ENCODE data around the gene ATXN7L3B. TPM values are rescaled to one million over a fixed set of nuclear protein-coding genes. Genes with fewer than 3 reads are reported as not detected.

The ATXN7L3B gene
- total and polyA plus RNA-seq, 2 of the 4 experiments (the other 2 are of a cell fraction) = 12.9 to 21.7 TPM

GRCh38 chr12:74563927-74564326 lies 26.3 kb downstream of the ATXN7L3B start:
- ChIA-PET CTCF (interaction anchor here (0.6 to 0.7 kb wide), 2 partner anchors 11 to 299 kb away, joined by 5 read pairs; no protein-coding TSS in a partner anchor), POLR2A (ENCODE audit: unreplicated experiment) (no interaction called here)
- ATAC-seq (ENCODE audit: low read depth) (no peak), DNase-seq (no peak)
- Histone ChIP-seq H3K14ac (replicated peaks; ENCODE audit: low read depth, low read length) (no peak overlapping the region), H2BK120ac (ENCODE audit: low read depth, low read length) (no peak overlapping the region), H3K9ac (ENCODE audit: low read depth, low read length) (no peak overlapping the region), H3K79me1 (ENCODE audit: low read depth in 1 of 2, low read length in 2 of 2) (no peaks in the 10 kb centered on the region), H4K8ac (ENCODE audit: low read depth in 2 of 2, low read length in 2 of 2) (no peak overlapping the region), H3K36me3 (ENCODE audit: control insufficient read depth, insufficient read depth, low read length) (no peaks in the 10 kb centered on the region), H2AFZ (replicated peaks; ENCODE audit: low read length, poor library complexity) (no peak overlapping the region), H4K20me1 (ENCODE audit: insufficient read depth, low read length) (no peaks in the 10 kb centered on the region), H2BK20ac (ENCODE audit: low read depth, low read length) (no peak overlapping the region), H3K4me1 (ENCODE audit: control insufficient read depth, insufficient read depth, low read length) (no peaks in the 10 kb centered on the region), H2BK5ac (ENCODE audit: low read depth, low read length, poor library complexity, severe bottlenecking) (no peak overlapping the region), H3K9me1 (ENCODE audit: insufficient read depth, low read length) (no peaks in the 10 kb centered on the region), H2BK15ac (ENCODE audit: low read depth, low read length) (no peak overlapping the region), H3K9me3 (ENCODE audit: control insufficient read depth, insufficient read depth, low read length) (no peaks in the 10 kb centered on the region), H3K4me2 (ENCODE audit: low read depth, low read length) (no peak overlapping the region), H3K27me3 (ENCODE audit: control insufficient read depth, insufficient read depth, low read length) (no peaks in the 10 kb centered on the region), H3K56ac (ENCODE audit: extremely low read depth, insufficient read depth, low read length) (no peak overlapping the region), H2AK9ac (replicated peaks; ENCODE audit: low read depth, low read length, poor library complexity) (no peak overlapping the region), H2AK5ac (ENCODE audit: low read depth, low read length) (no peak overlapping the region), H4K5ac (ENCODE audit: low read depth, low read length) (no peak overlapping the region), H3K23ac (ENCODE audit: low read depth, low read length) (no peak overlapping the region), H3K27ac (ENCODE audit: insufficient read depth, low read length) (no peak overlapping the region), H3K4ac (ENCODE audit: low read depth, low read length) (no peak overlapping the region), H4K91ac (ENCODE audit: insufficient read depth, low read depth, low read length) (no peak overlapping the region), H3K4me3 (ENCODE audit: insufficient read depth, low read depth, low read length) (no peak overlapping the region), H3K18ac (ENCODE audit: low read depth, low read length) (no peak overlapping the region)
- dilution Hi-C loops (cut with HindIII; ENCODE audit: low sequenced_read_pairs, unreplicated experiment) = no loop called here
- no peak for TF ChIP-seq MAZ (IDR thresholded peaks at IDR 0.05; ENCODE audit: borderline replicate concordance, low read depth, low read length)
- TF ChIP-seq BHLHE40 (IDR thresholded peaks at IDR 0.05; ENCODE audit: low read depth, low read length) = no peak
- no peak for TF ChIP-seq RAD21 (IDR thresholded peaks at IDR 0.05; ENCODE audit: low read length)
- no peak for TF ChIP-seq FOS (IDR thresholded peaks at IDR 0.05; ENCODE audit: low read depth, low read length)
- TF ChIP-seq CEBPB (IDR thresholded peaks at IDR 0.05; ENCODE audit: low read depth, low read length) = no peak
- no peak for TF ChIP-seq NFE2L2 (IDR thresholded peaks at IDR 0.05; ENCODE audit: low read depth, low read length)
- no peak for TF ChIP-seq POLR2A (IDR thresholded peaks at IDR 0.05; ENCODE audit: low read depth, low read length)
- TF ChIP-seq USF2 (IDR thresholded peaks at IDR 0.05; ENCODE audit: low read depth, low read length) = no peak
- TF ChIP-seq CHD1 (IDR thresholded peaks at IDR 0.05; ENCODE audit: low read depth, low read length) = no peak
- no peak for TF ChIP-seq MXI1 (IDR thresholded peaks at IDR 0.05; ENCODE audit: borderline replicate concordance, low read depth, low read length)
- TF ChIP-seq CTCF (conservative IDR thresholded peaks at IDR 0.05; ENCODE audit: low read depth, low read length) = no peak
- no peak for TF ChIP-seq MAFK (IDR thresholded peaks at IDR 0.05; ENCODE audit: low read depth, low read length)
- TF ChIP-seq SMC3 (IDR thresholded peaks at IDR 0.05; ENCODE audit: low read depth, low read length) = no peak
- TF ChIP-seq RCOR1 (IDR thresholded peaks at IDR 0.05; ENCODE audit: insufficient replicate concordance, low read length) = no peak
- no peak for TF ChIP-seq ELK1 (IDR thresholded peaks at IDR 0.05; ENCODE audit: borderline replicate concordance, low read depth, low read length)
- TF ChIP-seq RFX5 (IDR thresholded peaks at IDR 0.05; ENCODE audit: low read depth, low read length) = no peak
- in situ Hi-C loops (cut with MboI; ENCODE audit: low sequenced_read_pairs) = no loop called here
- intact Hi-C loops (cut with micrococcal nuclease) = no loop called here
- BruUV-seq (replicated peaks) = no TSS peak
